ENCODE data around the gene SLC23A2.
A peak's percentile ranks its signal among the peaks of the same experiment; 100 is the strongest.

SLC23A2 gene

GRCh38 chr20:4962241-4962855 lies 39.0 kb downstream of the SLC23A2 start:
- ATAC-seq: peak; percentile 51
- Mint-ChIP-seq H3K9me3 (no peaks in the 10 kb centered on the region), H3K4me1 (peaks cover 29% of the 10 kb centered on the region), H3K27me3 (no peaks in the 10 kb centered on the region), H3K27ac (peak overlapping the region; percentile 78), H3K36me3 (ENCODE audit: low read depth) (peaks cover 6% of the 10 kb centered on the region), H3K4me3 (peak overlapping the region; percentile 31)
- peak; percentile 12 for DNase-seq

- H3K27ac Mint-ChIP-seq: peak overlapping the region; percentile 78
- H3K36me3 Mint-ChIP-seq (ENCODE audit: low read depth): peaks cover 5% of the 10 kb centered on the region
- DNase-seq (no peak), ATAC-seq (peak; percentile 91)
- no peaks in the 10 kb centered on the region for H3K9me3 Mint-ChIP-seq
- peaks cover 27% of the 10 kb centered on the region for H3K4me1 Mint-ChIP-seq
- H3K4me3 Mint-ChIP-seq: no peak overlapping the region
- no peaks in the 10 kb centered on the region for H3K27me3 Mint-ChIP-seq
Measured at GRCh38 chr20:4961746-4962145, 39.6 kb downstream of the SLC23A2 start.

- H3K27me3 Mint-ChIP-seq: no peaks in the 10 kb centered on the region
- H3K27ac Mint-ChIP-seq: no peak overlapping the region
- H3K4me3 Mint-ChIP-seq: no peak overlapping the region
- ATAC-seq: no peak
- DNase-seq: no peak
- no peaks in the 10 kb centered on the region for H3K9me3 Mint-ChIP-seq
- H3K36me3 Mint-ChIP-seq (ENCODE audit: low read depth): peaks cover 4% of the 10 kb centered on the region
- H3K4me1 Mint-ChIP-seq: peaks cover 28% of the 10 kb centered on the region
Measured at GRCh38 chr20:4959592-4959991, 41.7 kb downstream of the SLC23A2 start.

GRCh38 chr20:4957939-4958362 lies 43.4 kb downstream of the SLC23A2 start:
- H3K36me3 Mint-ChIP-seq (ENCODE audit: low read depth): peaks cover 4% of the 10 kb centered on the region

GRCh38 chr20:4957187-4957586 lies 44.1 kb downstream of the SLC23A2 start:
- Mint-ChIP-seq H3K27me3 (no peaks in the 10 kb centered on the region), H3K4me1 (peaks cover 19% of the 10 kb centered on the region), H3K36me3 (ENCODE audit: low read depth) (peaks cover 4% of the 10 kb centered on the region), H3K27ac (no peak overlapping the region), H3K4me3 (no peak overlapping the region), H3K9me3 (no peaks in the 10 kb centered on the region)
- ATAC-seq: no peak
- DNase-seq: no peak

More at GRCh38 chr20:4957939-4958362, 43.4 kb downstream of the SLC23A2 start:
- Mint-ChIP-seq H3K27me3 (no peaks in the 10 kb centered on the region), H3K4me1 (peaks cover 24% of the 10 kb centered on the region), H3K27ac (no peak overlapping the region), H3K4me3 (no peak overlapping the region), H3K9me3 (no peaks in the 10 kb centered on the region)
- no peak for DNase-seq
- ATAC-seq: no peak

GRCh38 chr20:4956200-4956810 lies 45.0 kb downstream of the SLC23A2 start:
- ATAC-seq (no peak), DNase-seq (no peak)
- Mint-ChIP-seq H3K36me3 (ENCODE audit: low read depth) (peaks cover 5% of the 10 kb centered on the region), H3K4me3 (no peak overlapping the region), H3K27me3 (no peaks in the 10 kb centered on the region), H3K27ac (no peak overlapping the region), H3K4me1 (peaks cover 10% of the 10 kb centered on the region), H3K9me3 (no peaks in the 10 kb centered on the region)

- DNase-seq (no peak), ATAC-seq (no peak)
- H3K4me1 Mint-ChIP-seq: peaks cover 21% of the 10 kb centered on the region
- no peaks in the 10 kb centered on the region for H3K27me3 Mint-ChIP-seq
- H3K4me3 Mint-ChIP-seq: no peak overlapping the region
- H3K36me3 Mint-ChIP-seq (ENCODE audit: low read depth): peaks cover 5% of the 10 kb centered on the region
- H3K9me3 Mint-ChIP-seq: no peaks in the 10 kb centered on the region
- H3K27ac Mint-ChIP-seq: no peak overlapping the region
Measured at GRCh38 chr20:4953881-4954280, 47.4 kb downstream of the SLC23A2 start.

- peaks cover 28% of the 10 kb centered on the region for H3K4me1 Mint-ChIP-seq
Measured at GRCh38 chr20:4952229-4952628, 49.1 kb downstream of the SLC23A2 start.

GRCh38 chr20:4951299-4951698 lies 50.0 kb downstream of the SLC23A2 start:
- Mint-ChIP-seq H3K27ac (no peak overlapping the region), H3K27me3 (no peaks in the 10 kb centered on the region), H3K4me3 (no peak overlapping the region), H3K4me1 (peaks cover 32% of the 10 kb centered on the region), H3K36me3 (ENCODE audit: low read depth) (peaks cover 5% of the 10 kb centered on the region), H3K9me3 (no peaks in the 10 kb centered on the region)
- DNase-seq (no peak), ATAC-seq (no peak)

More at GRCh38 chr20:4952229-4952628, 49.1 kb downstream of the SLC23A2 start:
- Mint-ChIP-seq H3K36me3 (ENCODE audit: low read depth) (peaks cover 5% of the 10 kb centered on the region), H3K27ac (no peak overlapping the region), H3K4me3 (no peak overlapping the region), H3K9me3 (no peaks in the 10 kb centered on the region), H3K27me3 (no peaks in the 10 kb centered on the region)
- no peak for ATAC-seq
- DNase-seq: no peak

GRCh38 chr20:4950841-4951240 lies 50.5 kb downstream of the SLC23A2 start:
- Mint-ChIP-seq H3K27ac (no peak overlapping the region), H3K4me3 (no peak overlapping the region), H3K36me3 (ENCODE audit: low read depth) (peaks cover 5% of the 10 kb centered on the region), H3K9me3 (no peaks in the 10 kb centered on the region), H3K27me3 (no peaks in the 10 kb centered on the region), H3K4me1 (peaks cover 30% of the 10 kb centered on the region)
- DNase-seq (no peak), ATAC-seq (no peak)

GRCh38 chr20:4950437-4950836 lies 50.9 kb downstream of the SLC23A2 start:
- peaks cover 5% of the 10 kb centered on the region for H3K36me3 Mint-ChIP-seq (ENCODE audit: low read depth)
- H3K9me3 Mint-ChIP-seq: no peaks in the 10 kb centered on the region
- peaks cover 33% of the 10 kb centered on the region for H3K4me1 Mint-ChIP-seq
- DNase-seq (no peak), ATAC-seq (no peak)
- H3K27ac Mint-ChIP-seq: no peak overlapping the region
- no peaks in the 10 kb centered on the region for H3K27me3 Mint-ChIP-seq
- no peak overlapping the region for H3K4me3 Mint-ChIP-seq

GRCh38 chr20:4949833-4950178 lies 51.5 kb downstream of the SLC23A2 start:
- ATAC-seq (peak; percentile 40), DNase-seq (no peak)
- H3K36me3 Mint-ChIP-seq (ENCODE audit: low read depth): peaks cover 6% of the 10 kb centered on the region
- no peaks in the 10 kb centered on the region for H3K27me3 Mint-ChIP-seq
- H3K27ac Mint-ChIP-seq: no peak overlapping the region
- peak overlapping the region; percentile 1 for H3K4me3 Mint-ChIP-seq
- H3K4me1 Mint-ChIP-seq: peaks cover 33% of the 10 kb centered on the region
- H3K9me3 Mint-ChIP-seq: no peaks in the 10 kb centered on the region

- Mint-ChIP-seq H3K4me3 (no peak overlapping the region), H3K36me3 (ENCODE audit: low read depth) (peaks cover 6% of the 10 kb centered on the region), H3K27ac (no peak overlapping the region), H3K9me3 (no peaks in the 10 kb centered on the region), H3K4me1 (peaks cover 33% of the 10 kb centered on the region), H3K27me3 (no peaks in the 10 kb centered on the region)
- no peak for DNase-seq
- no peak for ATAC-seq
Measured at GRCh38 chr20:4947817-4948559, 53.3 kb downstream of the SLC23A2 start.

GRCh38 chr20:4946986-4947385 lies 54.3 kb downstream of the SLC23A2 start:
- H3K9me3 Mint-ChIP-seq: no peaks in the 10 kb centered on the region
- H3K27me3 Mint-ChIP-seq: no peaks in the 10 kb centered on the region
- peaks cover 40% of the 10 kb centered on the region for H3K4me1 Mint-ChIP-seq
- no peak for ATAC-seq
- peak overlapping the region; percentile 23 for H3K27ac Mint-ChIP-seq
- peaks cover 1% of the 10 kb centered on the region for H3K36me3 Mint-ChIP-seq (ENCODE audit: low read depth)
- H3K4me3 Mint-ChIP-seq: no peak overlapping the region
- DNase-seq: no peak

GRCh38 chr20:4946585-4946984 lies 54.7 kb downstream of the SLC23A2 start:
- Mint-ChIP-seq H3K27ac (no peak overlapping the region), H3K4me1 (peaks cover 41% of the 10 kb centered on the region), H3K36me3 (ENCODE audit: low read depth) (peaks cover 1% of the 10 kb centered on the region), H3K4me3 (no peak overlapping the region), H3K27me3 (no peaks in the 10 kb centered on the region), H3K9me3 (no peaks in the 10 kb centered on the region)
- DNase-seq (no peak), ATAC-seq (no peak)

All from activated naive CD8-positive, alpha-beta T cell treated with anti-CD3 and anti-CD28 coated beads, Interleukin-2, amount 50 U/mL, for 24 hours (primary cell).